ENCODE data around the gene SENP3. TPM values are rescaled to one million over a fixed set of nuclear protein-coding genes. Genes with fewer than 3 reads are reported as not detected.

Gene SENP3
- total and polyA plus RNA-seq, 2 of the 13 experiments (the other 11 are each of a cell fraction or from before 2014, with no cell fraction given) = 55.8 to 75.4 TPM

DNA sequence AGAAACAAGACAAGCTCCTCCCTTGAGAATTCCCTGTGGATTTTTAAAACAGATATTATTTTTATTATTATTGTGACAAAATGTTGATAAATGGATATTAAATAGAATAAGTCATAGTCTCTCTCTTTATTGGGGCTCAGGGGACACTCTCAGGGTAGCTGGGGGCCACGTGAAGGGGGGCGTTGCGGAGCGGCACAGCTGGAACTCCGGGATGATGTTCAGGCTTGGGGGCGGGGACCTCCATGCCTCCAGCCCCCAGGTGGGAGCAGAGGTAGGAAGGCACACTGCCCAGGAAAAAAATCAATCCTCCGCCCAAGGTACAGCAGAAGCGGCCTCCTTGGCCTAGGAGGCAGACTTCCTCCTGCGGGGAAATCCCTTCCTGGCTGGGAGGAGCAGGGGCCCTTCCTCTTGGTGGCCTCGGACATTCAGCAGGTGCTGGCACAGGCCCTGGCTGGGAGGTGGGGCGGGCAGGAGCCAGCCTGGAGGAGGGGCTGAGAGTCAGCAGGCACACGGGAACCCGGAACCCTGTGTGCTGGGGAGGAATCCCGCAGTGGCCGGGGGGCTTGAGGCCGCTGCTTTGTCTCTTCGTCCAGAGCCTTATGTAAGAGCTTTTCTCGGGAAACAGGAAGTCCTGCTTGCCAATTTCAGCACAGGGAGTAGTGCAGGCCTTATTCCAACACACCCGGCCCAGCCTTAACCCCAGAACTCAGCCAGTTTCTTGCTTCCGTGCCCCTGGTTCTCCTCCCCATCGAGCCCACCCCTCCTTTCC lies 3.8 kb upstream of the SENP3 start (continued):
- TF ChIP-seq SIN3A (IDR thresholded peaks at IDR 0.05; ENCODE audit: borderline replicate concordance, low read depth, low read length) = peak; percentile 74; the same call in 1 of the 2 replicates
- TF ChIP-seq RARG (CRISPR knock-in tag; IDR thresholded peaks at IDR 0.05; ENCODE audit: low read depth) = no peak
- no peak for TF ChIP-seq EZH2 (conservative IDR thresholded peaks at IDR 0.05; ENCODE audit: low read depth, low read length)
- peak; percentile 89; the same call in 1 of the 2 replicates for TF ChIP-seq ELF3 (CRISPR knock-in tag; IDR thresholded peaks at IDR 0.05)
- TF ChIP-seq, protein P1, sequence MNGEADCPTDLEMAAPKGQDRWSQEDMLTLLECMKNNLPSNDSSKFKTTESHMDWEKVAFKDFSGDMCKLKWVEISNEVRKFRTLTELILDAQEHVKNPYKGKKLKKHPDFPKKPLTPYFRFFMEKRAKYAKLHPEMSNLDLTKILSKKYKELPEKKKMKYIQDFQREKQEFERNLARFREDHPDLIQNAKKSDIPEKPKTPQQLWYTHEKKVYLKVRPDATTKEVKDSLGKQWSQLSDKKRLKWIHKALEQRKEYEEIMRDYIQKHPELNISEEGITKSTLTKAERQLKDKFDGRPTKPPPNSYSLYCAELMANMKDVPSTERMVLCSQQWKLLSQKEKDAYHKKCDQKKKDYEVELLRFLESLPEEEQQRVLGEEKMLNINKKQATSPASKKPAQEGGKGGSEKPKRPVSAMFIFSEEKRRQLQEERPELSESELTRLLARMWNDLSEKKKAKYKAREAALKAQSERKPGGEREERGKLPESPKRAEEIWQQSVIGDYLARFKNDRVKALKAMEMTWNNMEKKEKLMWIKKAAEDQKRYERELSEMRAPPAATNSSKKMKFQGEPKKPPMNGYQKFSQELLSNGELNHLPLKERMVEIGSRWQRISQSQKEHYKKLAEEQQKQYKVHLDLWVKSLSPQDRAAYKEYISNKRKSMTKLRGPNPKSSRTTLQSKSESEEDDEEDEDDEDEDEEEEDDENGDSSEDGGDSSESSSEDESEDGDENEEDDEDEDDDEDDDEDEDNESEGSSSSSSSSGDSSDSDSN (CRISPR knock-in tag; IDR thresholded peaks at IDR 0.05) = peak; percentile 64; the same call in 1 of the 2 replicates
- TF ChIP-seq, protein P2, sequence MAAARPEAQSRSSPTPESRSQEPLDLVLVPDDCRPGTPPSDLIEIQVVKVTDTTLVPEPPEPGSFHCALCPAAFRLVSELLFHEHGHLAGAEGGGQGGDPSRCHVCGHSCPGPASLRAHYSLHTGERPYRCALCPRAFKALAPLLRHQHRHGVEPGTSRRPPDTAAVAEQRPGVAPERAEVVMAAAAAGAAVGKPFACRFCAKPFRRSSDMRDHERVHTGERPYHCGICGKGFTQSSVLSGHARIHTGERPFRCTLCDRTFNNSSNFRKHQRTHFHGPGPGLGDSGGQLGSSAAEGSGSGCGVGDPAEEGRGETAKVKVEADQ (CRISPR knock-in tag; IDR thresholded peaks at IDR 0.05; ENCODE audit: borderline replicate concordance) = no peak
- TF ChIP-seq SKI (IDR thresholded peaks at IDR 0.05; ENCODE audit: partially characterized antibody) = no peak
- TF ChIP-seq, protein P3, sequence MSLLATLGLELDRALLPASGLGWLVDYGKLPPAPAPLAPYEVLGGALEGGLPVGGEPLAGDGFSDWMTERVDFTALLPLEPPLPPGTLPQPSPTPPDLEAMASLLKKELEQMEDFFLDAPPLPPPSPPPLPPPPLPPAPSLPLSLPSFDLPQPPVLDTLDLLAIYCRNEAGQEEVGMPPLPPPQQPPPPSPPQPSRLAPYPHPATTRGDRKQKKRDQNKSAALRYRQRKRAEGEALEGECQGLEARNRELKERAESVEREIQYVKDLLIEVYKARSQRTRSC (CRISPR knock-in tag; IDR thresholded peaks at IDR 0.05; ENCODE audit: low read depth) = no peak
- TF ChIP-seq, protein P4, sequence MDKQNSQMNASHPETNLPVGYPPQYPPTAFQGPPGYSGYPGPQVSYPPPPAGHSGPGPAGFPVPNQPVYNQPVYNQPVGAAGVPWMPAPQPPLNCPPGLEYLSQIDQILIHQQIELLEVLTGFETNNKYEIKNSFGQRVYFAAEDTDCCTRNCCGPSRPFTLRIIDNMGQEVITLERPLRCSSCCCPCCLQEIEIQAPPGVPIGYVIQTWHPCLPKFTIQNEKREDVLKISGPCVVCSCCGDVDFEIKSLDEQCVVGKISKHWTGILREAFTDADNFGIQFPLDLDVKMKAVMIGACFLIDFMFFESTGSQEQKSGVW (CRISPR knock-in tag; IDR thresholded peaks at IDR 0.05; ENCODE audit: borderline replicate concordance) = no peak
- peak; percentile 43; the same call in 1 of the 2 replicates for TF ChIP-seq HDAC1 (CRISPR knock-in tag; IDR thresholded peaks at IDR 0.05)
- TF ChIP-seq, protein P5, sequence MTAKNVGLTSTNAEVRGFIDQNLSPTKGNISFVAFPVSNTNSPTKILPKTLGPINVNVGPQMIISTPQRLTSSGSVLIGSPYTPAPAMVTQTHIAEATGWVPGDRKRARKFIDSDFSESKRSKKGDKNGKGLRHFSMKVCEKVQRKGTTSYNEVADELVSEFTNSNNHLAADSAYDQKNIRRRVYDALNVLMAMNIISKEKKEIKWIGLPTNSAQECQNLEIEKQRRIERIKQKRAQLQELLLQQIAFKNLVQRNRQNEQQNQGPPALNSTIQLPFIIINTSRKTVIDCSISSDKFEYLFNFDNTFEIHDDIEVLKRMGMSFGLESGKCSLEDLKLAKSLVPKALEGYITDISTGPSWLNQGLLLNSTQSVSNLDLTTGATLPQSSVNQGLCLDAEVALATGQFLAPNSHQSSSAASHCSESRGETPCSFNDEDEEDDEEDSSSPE (CRISPR knock-in tag; IDR thresholded peaks at IDR 0.05) = 0 out of 2 replicates have a peak, but pooled peaks have one; percentile 32
- TF ChIP-seq NFE2 (CRISPR knock-in tag; IDR thresholded peaks at IDR 0.05) = no peak
- no peak for TF ChIP-seq ZNF235 (CRISPR knock-in tag; IDR thresholded peaks at IDR 0.05; ENCODE audit: borderline replicate concordance)
- TF ChIP-seq, protein P6, sequence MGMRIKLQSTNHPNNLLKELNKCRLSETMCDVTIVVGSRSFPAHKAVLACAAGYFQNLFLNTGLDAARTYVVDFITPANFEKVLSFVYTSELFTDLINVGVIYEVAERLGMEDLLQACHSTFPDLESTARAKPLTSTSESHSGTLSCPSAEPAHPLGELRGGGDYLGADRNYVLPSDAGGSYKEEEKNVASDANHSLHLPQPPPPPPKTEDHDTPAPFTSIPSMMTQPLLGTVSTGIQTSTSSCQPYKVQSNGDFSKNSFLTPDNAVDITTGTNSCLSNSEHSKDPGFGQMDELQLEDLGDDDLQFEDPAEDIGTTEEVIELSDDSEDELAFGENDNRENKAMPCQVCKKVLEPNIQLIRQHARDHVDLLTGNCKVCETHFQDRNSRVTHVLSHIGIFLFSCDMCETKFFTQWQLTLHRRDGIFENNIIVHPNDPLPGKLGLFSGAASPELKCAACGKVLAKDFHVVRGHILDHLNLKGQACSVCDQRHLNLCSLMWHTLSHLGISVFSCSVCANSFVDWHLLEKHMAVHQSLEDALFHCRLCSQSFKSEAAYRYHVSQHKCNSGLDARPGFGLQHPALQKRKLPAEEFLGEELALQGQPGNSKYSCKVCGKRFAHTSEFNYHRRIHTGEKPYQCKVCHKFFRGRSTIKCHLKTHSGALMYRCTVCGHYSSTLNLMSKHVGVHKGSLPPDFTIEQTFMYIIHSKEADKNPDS (CRISPR knock-in tag; IDR thresholded peaks at IDR 0.05) = no peak
- TF ChIP-seq FOXO1 (CRISPR knock-in tag; IDR thresholded peaks at IDR 0.05) = no peak; the same call in 1 of the 2 replicates
- TF ChIP-seq ZNF841 (CRISPR knock-in tag; IDR thresholded peaks at IDR 0.05; ENCODE audit: borderline replicate concordance) = no peak
- TF ChIP-seq MIER3 (CRISPR knock-in tag; IDR thresholded peaks at IDR 0.05; ENCODE audit: borderline replicate concordance) = no peak
- TF ChIP-seq RCOR2 (CRISPR knock-in tag; IDR thresholded peaks at IDR 0.05) = no peak
- TF ChIP-seq ZNF556 (CRISPR knock-in tag; IDR thresholded peaks at IDR 0.05; ENCODE audit: borderline replicate concordance) = no peak
- no peak for TF ChIP-seq MIER2 (CRISPR knock-in tag; IDR thresholded peaks at IDR 0.05)
